OCI-LY3 (cell line): Measurements from ENCODE around the gene PNMT.

ENCODE experiments used
- H2AFZ ChIP-seq: fragments of 200-600, 300-600 bp; shearing (Covaris generic); 2 replicates; pipeline ENCODE4 v1.6.0; 2014; ENCODE audit warnings: antibody characterized with exemption, low read depth, low read length
- H3K27ac ChIP-seq: fragments of 200-600, 300-600 bp; sonication (generic); 2 replicates; pipeline ENCODE4 v1.5.1; 2014; ENCODE audit warnings: mild to moderate bottlenecking, low read length, moderate library complexity, mixed read lengths
- H3K27me3 ChIP-seq: fragments of 200-600, 300-600 bp; sonication (generic); 2 replicates; pipeline ENCODE4 v1.6.1; 2014; ENCODE audit warnings: low read depth, low read length, mixed read lengths
- H3K36me3 ChIP-seq: fragments of 200-600, 300-600 bp; sonication (generic); replicated peaks from 2 replicates; pipeline ENCODE3; 2014; ENCODE audit warnings: low read depth, low read length, mixed read lengths
- H3K4me1 ChIP-seq: fragments of 300-600, 200-600 bp; sonication (generic); 2 replicates; pipeline ENCODE4 v1.6.1; 2014; ENCODE audit warnings: low read length, mixed read lengths
- H3K4me2 ChIP-seq: fragments of 200-600, 300-600 bp; sonication (generic); 2 replicates; pipeline ENCODE4 v1.6.1; 2014; ENCODE audit warnings: low read length, mixed read lengths
- H3K4me3 ChIP-seq: fragments of 300-600, 200-600 bp; sonication (generic); 2 replicates; pipeline ENCODE4 v1.5.1; 2014; ENCODE audit warnings: antibody characterized with exemption, mild to moderate bottlenecking, low read length, moderate library complexity
- H3K79me2 ChIP-seq: fragments of 300-600, 200-600 bp; shearing (Covaris generic); 2 replicates; pipeline ENCODE4 v1.6.1; 2014; ENCODE audit warnings: mild to moderate bottlenecking, low read length, mixed read lengths
- H3K9ac ChIP-seq: fragments of 300-600, 200-600 bp; shearing (Covaris generic); 2 replicates; pipeline ENCODE4 v1.6.0; 2014; ENCODE audit warnings: mild to moderate bottlenecking, low read length, moderate library complexity
- H3K9me3 ChIP-seq: fragments of 200-600, 300-600 bp; shearing (Covaris generic); 2 replicates; pipeline ENCODE4 v1.6.1; 2014; ENCODE audit warnings: low read length, mixed read lengths; ENCODE audit not compliant: insufficient read depth
- H4K20me1 ChIP-seq: fragments of 200-600, 300-600 bp; sonication (generic); 2 replicates; pipeline ENCODE4 v1.6.1; 2016; ENCODE audit warnings: low read length, mixed read lengths; ENCODE audit not compliant: insufficient read depth
- CTCF ChIP-seq: fragments of 200-600, 300-600 bp; sonication (generic); IDR thresholded peaks from 2 replicates; pipeline ENCODE4 v1.5.1; 2014; ENCODE audit warnings: antibody characterized with exemption, low read length, low read depth
- EZH2phosphoT487 ChIP-seq: fragments of 200-600 bp; shearing (Covaris generic); IDR thresholded peaks from 2 replicates; pipeline ENCODE4 v1.6.1; 2018; ENCODE audit warnings: antibody characterized with exemption, mixed run types, low read depth

PNMT gene

GRCh38 chr17:39658346-39658745 lies 9.9 kb upstream of the PNMT start:
- Histone ChIP-seq H3K4me2 (no peak overlapping the region), H3K36me3 (peaks cover 9% of the 10 kb centered on the region), H3K27me3 (no peaks in the 10 kb centered on the region), H4K20me1 (no peaks in the 10 kb centered on the region), H3K4me3 (no peak overlapping the region), H3K9ac (no peak overlapping the region), H3K27ac (no peak overlapping the region), H3K79me2 (no peaks in the 10 kb centered on the region), H3K4me1 (peaks cover 19% of the 10 kb centered on the region), H3K9me3 (no peaks in the 10 kb centered on the region), H2AFZ (no peak overlapping the region)
- TF ChIP-seq EZH2phosphoT487 (no peak), CTCF (no peak)

GRCh38 chr17:39658760-39659159 lies 9.5 kb upstream of the PNMT start:
- H3K9me3 ChIP-seq: no peaks in the 10 kb centered on the region
- H3K4me2 ChIP-seq: peak overlapping the region; percentile 67
- peaks cover 20% of the 10 kb centered on the region for H3K4me1 ChIP-seq
- peak overlapping the region; percentile 67 for H3K27ac ChIP-seq
- H3K79me2 ChIP-seq: no peaks in the 10 kb centered on the region
- H2AFZ ChIP-seq: no peak overlapping the region
- H4K20me1 ChIP-seq: no peaks in the 10 kb centered on the region
- H3K27me3 ChIP-seq: no peaks in the 10 kb centered on the region
- TF ChIP-seq CTCF (no peak), EZH2phosphoT487 (no peak)
- peak overlapping the region; percentile 39; the same call in 1 of the 2 replicates for H3K9ac ChIP-seq
- no peak overlapping the region for H3K4me3 ChIP-seq
- peaks cover 9% of the 10 kb centered on the region for H3K36me3 ChIP-seq

GRCh38 chr17:39659279-39660010 lies 8.8 kb upstream of the PNMT start:
- Histone ChIP-seq H3K27me3 (no peaks in the 10 kb centered on the region), H4K20me1 (no peaks in the 10 kb centered on the region), H3K4me1 (peaks cover 27% of the 10 kb centered on the region), H3K36me3 (peaks cover 9% of the 10 kb centered on the region), H3K4me2 (peak overlapping the region; percentile 67), H3K79me2 (no peaks in the 10 kb centered on the region), H3K9me3 (no peaks in the 10 kb centered on the region), H2AFZ (no peak overlapping the region), H3K4me3 (peak overlapping the region; percentile 43; the same call in 1 of the 2 replicates), H3K27ac (peak overlapping the region; percentile 67), H3K9ac (peak overlapping the region; percentile 39; the same call in 1 of the 2 replicates)
- TF ChIP-seq EZH2phosphoT487: no peak
- no peak for TF ChIP-seq CTCF

- H3K9me3 ChIP-seq: no peaks in the 10 kb centered on the region
- no peak overlapping the region for H2AFZ ChIP-seq
- no peaks in the 10 kb centered on the region for H3K27me3 ChIP-seq
- peaks cover 33% of the 10 kb centered on the region for H3K4me1 ChIP-seq
- peak overlapping the region; percentile 67 for H3K27ac ChIP-seq
- H4K20me1 ChIP-seq: no peaks in the 10 kb centered on the region
- peaks cover 9% of the 10 kb centered on the region for H3K36me3 ChIP-seq
- no peak overlapping the region for H3K9ac ChIP-seq
- no peak for TF ChIP-seq EZH2phosphoT487
- no peaks in the 10 kb centered on the region for H3K79me2 ChIP-seq
- peak overlapping the region; percentile 67 for H3K4me2 ChIP-seq
- H3K4me3 ChIP-seq: 0 out of 2 replicates have a peak overlapping the region, but pooled peaks have one; percentile 2
Observed at GRCh38 chr17:39660011-39660360, 8.3 kb upstream of the PNMT start.
